HG02884 (cell line): Measurements from ENCODE around the gene TSR3.

Experiments
- ATAC-seq: cut with Tn5 transposase; IDR thresholded peaks from one replicate; pipeline ENCODE4 v1.9.1; 2021; ENCODE audit warnings: mild to moderate bottlenecking, moderate library complexity; ENCODE audit not compliant: unreplicated experiment

TSR3 gene

DNA sequence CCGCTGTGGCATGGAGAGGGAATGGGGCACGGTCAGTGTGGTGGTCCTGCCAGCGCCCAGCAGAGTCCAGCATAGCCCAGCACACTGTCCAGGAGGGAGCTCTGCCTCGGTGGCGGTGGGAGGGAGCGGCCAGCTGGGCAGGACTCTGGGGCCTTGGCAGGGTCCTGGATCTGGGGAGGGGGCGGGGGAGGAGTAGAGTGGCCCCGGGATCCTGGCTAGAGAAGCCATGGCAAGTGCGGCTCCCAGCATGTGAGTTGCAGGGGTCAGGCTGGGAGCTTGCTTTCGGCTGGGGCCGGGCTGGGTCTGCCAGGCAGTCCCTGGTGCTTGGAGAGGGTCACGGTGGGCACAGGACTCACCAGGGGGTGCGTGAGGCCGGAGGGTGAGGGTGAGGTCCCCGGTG is 3.9 kb upstream of the TSR3 start:
- no peak for ATAC-seq

DNA sequence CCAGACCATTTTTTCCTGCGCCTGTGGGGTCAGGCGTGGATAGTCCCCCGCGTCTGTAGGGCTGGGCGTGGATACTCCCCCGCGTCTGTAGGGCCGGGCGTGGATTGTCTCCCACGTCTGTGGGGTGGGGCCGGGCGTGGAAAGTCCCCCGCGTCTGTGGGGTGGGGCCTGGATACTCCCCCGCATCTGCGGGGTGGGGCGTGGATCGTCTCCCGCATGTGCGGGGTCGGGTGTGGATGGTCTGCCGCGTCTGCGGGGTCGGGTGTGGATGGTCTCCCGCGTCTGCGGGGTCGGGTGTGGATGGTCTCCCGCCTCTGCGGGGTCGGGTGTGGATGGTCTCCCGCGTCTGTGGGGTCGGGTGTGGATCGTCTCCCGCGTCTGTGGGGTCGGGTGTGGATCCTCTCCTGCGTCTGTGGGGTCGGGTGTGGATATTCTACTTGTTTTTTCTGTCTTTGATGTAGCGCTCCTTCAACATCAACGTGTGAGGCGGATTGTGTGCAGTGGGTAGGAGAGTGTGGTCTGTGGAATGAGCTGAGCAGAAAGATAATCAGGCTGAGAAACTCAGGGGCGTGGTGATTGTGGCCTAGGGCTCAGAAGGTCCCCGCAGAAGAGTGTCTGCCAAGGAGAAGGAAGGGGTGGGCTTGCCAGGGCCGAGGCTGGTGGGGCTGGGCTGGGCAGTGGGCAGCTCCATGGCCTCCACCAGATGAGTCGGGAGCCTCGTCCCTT is 3.3 kb upstream of the TSR3 start:
- ATAC-seq: no peak

DNA sequence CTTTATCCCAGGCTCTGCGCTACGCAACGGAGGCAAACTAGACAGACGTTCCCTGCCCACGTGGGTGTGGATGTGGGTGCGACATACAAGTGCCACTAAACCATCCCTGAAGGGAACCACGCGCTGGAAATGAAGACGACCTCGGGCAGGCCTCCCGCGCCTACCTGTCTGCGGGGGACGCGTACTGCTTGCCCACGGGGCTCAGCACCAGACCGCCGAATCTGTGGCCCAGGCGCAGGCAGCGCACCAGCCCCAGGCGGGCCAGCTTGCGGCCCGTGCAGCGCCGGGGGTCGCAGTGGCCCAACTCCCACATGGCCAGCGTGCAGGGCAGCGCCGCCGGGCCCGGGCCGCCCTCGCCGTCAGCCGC is 480 bp downstream of the TSR3 start:
- no peak for ATAC-seq

DNA sequence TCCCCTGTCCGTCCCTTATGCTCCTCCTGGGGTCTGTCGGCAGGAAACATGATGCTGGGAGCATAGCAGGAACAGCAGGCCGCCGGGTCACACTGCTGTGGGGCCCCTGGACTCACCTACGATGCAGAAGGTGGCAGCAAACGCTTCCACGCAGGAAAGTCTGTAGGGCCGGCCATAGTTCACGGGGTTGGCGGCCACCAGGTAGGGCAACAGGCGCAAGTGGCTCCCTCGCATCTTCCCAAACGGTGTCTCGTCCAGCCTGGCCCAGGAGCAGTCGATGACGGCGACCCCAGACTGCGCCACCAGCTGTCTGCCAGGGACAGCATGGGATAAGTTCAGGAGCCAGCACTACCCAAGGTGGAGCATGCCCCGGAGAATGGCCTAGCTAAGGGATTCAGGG is 987 bp downstream of the TSR3 start:
- ATAC-seq: no peak

DNA sequence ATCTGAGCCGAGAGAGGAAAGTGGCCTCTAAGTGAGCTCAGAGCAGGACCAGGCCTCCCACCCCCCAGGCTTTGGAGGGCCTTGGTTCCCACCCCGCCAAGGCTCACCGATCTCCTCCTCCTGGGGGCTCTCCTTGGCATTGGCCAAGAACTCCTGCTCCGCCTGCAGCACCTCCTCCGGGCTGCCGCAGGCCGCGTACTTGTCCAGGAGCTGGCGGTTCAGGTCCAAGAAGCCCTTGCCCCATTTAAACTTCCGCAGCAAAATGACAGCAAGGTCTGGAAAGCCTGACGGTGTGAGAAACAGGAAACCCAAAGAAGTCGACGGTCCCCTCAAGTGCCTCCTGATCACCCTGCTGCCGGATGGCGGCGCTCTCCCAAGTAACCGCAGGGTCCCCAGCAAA is 1.7 kb downstream of the TSR3 start:
- no peak for ATAC-seq

DNA sequence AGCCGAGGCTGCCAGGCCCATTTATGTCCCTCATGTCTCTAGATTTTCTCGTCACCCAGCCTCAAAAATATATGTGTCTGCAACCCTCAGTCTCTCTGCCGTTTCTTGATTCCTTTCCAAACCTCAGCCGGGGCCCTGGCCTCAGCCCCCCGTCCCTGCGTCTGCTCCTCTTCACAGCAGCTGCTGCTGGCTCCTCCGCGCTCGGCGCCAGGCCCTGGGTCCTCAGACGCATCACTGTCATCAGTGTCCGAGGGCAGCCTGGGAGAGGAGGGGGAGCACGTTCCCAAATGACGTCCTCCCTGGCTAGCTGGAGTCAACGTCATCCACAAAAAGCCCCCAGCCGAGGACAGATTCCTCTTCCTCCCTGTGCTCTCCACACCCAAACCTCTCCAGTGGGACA is 2.3 kb downstream of the TSR3 start:
- ATAC-seq: no peak

DNA sequence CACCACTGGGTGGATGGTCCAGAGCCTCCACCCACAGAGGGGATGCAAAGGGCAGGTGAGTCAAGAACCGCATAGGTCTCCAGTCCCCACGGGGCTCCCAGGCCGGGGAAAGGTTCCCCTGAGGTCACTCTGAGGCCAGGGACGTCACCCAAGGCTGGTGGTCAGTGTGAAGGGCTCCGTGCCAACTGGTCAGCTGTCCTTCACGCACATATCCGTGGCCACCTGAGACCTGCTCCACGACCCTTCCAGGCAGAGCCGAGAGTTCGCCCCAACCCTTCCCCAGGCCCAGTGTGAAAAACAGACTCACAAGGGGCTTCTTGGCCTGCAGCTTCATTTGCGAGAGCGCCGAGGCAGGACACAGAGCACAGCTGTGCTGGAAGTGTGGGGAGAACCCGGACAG is 2.8 kb downstream of the TSR3 start:
- ATAC-seq: no peak

DNA sequence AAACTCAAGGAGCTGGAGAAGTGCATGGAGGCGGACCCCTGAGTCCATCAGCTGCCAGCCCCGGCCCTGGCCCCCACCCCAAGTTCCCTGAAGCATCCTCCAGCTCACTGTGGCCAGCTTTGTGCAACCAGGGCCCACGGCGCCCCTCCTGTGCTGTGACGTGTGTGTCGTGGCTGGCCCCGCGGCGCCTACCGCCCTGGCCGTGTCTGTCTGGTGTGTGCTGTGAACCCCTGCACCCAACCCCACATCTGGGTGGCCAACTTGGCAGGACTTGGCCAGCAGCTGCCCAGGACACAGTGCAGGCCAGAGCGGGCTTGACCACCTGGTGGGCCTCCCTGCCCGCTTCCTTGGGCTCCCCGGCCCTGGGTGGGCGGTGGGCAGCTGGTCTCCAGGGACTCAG is 3.2 kb downstream of the TSR3 start:
- ATAC-seq: no peak

DNA sequence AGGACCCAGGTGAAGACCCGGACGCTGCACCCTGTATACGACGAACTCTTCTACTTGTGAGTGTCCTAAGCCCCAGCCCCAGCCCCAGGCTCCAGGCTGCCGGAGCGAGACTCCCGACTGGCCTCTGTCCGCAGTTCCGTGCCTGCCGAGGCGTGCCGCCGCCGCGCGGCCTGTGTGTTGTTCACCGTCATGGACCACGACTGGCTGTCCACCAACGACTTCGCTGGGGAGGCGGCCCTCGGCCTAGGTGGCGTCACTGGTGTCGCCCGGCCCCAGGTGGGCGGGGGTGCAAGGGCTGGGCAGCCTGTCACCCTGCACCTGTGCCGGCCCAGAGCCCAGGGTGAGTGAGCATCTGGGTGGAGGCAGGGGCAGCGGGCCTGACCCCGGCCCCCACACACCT is 3.7 kb downstream of the TSR3 start:
- no peak for ATAC-seq

DNA sequence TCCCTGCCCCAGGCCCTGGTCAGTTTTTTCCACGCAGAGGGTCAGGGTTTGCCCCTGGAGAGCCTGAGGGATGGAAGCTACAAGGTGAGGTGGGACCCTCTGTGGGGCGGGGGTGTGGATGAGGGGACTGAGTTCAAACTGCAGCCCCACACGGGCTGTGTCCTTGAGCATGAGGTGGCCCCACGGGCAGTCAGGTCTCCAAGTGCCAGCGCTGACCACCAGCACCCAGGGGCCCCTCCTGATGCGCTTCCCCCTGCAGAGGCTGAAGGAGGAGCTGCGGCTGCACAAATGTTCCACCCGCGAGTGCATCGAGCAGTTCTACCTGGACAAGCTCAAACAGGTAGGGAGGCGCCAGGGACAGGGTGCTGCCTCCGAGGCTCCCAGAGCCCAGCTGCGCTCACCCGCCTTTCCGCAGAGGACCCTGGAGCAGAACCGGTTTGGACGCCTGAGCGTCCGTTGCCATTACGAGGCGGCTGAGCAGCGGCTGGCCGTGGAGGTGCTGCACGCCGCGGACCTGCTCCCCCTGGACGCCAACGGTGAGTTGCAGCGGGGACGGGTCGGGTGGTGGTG is 4.3 kb downstream of the TSR3 start:
- ATAC-seq: no peak

DNA sequence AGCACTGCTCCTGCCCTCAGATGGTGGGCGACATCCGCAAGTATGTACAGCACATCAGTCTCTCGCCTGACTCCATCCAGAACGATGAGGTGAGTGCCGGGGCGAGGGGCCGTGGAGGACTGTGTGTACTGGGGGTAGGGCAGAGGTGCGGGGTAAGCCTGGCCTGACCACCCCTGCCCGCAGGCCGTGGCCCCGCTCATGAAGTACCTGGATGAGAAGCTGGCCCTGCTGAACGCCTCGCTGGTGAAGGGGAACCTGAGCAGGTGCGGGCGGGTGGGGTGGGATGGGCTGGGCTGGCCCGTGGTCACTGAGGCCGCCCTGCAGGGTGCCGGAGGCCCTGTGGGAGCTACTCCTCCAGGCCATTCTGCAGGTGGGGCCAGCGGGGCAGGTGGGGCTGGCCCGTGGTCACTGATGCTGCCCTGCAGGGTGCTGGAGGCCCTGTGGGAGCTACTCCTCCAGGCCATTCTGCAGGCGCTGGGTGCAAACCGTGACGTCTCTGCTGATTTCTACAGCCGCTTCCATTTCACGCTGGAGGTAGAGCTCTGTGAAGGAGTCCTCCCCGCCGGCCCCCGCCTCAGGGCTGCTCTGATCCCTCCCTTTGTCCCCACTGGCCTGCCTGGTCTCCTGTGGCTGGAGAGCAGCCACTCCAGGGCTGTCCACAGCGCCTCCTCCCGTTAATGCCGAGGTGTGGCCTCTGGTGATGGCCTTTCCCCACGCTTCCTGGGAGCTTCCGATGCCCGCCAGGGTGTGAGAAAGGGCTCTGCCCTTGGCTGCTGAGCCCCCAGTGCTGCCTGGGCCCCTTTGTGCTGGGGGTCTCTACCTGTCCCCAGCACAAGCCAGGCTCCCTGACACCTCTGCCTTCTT is 5.0 kb downstream of the TSR3 start:
- no peak for ATAC-seq

DNA sequence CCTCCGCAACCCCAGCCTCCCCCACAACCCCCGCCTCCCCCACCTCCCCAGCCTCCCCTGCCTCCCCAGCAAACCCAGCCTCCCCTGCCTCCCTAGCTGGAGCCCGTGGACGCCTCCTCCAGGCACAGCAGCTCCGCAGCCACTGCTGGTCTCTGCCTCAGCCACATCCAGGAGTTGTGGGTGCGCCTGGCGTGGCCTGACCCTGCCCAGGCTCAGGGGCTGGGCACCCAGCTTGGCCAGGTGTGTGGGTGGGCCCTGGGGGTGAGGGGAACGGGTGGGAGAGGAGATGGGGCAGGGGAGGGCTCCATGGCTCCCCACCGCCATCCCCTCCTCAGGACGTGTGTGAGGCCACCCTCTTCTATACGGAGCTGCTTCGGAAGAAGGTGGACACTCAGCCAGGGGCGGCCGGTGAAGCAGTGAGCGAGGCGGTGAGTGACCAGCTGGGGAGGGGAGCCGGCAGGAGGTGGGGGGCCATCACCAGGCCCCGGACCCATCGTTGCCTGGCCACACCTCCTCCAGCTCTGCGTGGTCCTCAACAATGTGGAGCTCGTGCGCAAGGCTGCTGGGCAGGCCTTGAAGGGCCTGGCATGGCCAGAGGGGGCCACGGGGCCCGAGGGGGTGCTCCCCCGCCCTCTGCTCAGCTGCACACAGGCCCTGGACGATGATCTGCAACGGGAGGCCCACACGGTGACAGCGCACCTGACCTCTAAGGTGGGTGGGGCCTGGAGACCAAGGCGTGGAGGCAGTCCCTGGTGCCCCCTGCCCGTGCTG is 5.8 kb downstream of the TSR3 start:
- ATAC-seq: no peak

DNA sequence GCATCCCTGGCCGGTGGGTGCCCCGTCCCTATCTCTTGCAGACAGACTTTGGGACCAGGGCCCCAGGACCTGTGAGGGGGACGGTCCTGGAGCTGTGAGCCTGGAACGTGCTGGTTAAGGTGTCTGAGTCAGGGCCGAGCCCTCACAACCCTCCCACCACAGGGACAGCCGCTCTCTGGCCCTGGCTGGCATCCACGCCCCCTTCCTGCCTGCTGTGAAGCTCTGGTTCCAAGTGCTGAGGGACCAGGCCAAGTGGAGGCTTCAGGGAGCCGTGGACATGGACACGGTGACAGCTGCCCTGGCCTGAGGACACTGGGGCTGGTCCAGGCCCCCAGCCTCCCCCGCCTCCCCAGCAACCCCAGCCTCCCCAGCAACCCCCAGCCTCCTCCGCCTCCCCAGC is 6.6 kb downstream of the TSR3 start:
- no peak for ATAC-seq

DNA sequence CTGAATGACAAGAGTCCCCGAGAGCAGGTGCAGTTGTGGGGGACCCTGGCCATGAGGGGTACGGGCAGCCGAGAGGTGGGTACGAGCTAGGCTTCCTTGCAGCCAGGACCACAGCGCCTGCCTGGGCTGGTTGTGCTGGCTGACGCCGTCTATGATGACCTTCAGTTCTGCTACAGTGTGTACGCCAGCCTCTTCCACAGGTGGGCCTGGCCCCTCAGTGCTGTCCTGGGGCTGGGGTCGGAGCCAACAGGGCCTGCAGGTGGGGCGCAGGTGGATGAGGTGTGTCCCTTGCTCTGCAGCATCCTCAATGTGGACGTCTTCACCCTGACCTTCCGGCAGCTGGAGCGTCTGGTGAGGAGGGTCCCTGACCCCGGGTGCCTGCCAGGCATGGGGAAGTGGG is 7.2 kb downstream of the TSR3 start:
- no peak for ATAC-seq

DNA sequence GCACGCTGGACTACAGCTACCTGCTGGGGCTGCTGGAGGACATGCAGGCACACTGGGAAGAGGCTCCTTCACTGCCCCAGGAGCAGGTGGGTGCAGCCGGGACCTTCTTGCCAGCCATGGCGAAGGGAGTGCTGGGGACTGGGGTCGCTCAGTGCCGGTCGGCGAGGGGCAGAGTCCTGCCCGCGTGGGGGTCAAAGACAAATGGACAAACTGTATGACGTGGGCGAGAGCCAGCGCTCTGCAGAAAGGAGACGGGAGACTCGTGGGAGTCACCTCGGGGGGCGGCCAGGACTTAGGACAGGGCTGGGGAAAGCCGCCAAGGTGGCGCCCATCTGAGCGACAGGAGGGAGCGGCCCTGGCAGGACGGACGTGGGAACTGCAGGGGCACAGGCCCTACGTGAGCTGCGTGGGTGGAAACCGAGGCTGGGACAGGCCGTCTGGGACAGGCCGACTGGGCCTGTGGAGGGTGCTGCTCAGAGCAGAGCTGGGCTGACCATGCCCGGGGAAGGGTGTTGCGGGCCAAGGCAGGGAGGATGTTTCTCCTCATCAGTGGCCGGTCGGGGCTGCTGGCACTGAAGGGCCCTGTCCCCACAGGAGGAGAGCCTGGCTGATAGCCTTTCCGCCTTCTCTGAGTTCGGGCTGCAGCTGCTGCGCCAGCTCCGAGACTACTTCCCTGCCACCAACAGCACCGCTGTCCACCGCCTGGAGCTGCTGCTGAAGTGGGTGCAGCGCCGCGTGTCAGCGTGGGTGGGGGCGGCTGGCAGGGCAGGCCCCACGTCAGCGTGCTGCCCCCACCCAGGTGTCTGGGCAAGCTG is 8.0 kb downstream of the TSR3 start:
- no peak for ATAC-seq

DNA sequence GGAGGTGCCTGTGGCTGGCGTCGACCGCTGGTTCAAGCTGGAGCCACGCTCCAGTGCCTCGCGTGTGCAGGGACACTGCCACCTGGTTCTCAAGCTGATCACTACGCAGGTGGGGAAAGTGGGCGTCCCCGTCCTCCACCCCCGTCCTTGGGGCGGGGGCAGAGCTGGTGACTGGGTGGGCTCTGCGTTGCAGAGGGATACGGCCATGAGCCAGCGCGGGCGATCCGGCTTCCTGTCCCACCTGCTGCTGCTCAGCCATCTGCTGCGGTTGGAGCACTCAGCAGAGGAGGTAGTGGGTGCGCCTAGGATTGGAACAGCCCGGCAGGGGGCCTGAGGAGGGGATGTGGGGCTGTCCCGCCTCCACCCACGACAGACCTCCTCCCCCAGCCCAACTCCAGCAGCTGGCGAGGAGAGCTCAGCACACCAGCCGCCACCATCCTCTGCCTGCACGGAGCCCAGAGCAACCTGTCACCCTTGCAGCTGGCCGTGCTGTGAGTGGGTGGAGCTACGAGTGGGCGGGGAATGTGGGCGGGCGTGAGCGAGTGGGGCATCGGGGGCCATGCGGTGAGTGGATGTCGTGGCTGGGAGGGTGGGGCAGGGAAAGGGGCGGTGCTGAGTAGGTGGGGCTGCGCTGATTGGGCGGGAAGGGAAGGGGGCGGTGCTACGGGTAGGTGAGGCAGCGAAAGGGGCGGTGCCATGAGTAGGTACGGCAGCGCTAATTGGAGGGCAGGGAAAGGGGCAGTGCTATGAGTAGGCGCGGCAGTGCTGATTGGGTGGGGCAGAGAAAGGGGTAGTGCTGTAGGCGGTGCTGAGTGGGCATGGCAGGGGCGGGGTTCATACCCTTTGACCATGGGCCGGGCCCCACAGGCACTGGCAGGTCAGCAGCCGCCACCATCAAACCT is 8.9 kb downstream of the TSR3 start:
- ATAC-seq: peak; percentile 83

DNA sequence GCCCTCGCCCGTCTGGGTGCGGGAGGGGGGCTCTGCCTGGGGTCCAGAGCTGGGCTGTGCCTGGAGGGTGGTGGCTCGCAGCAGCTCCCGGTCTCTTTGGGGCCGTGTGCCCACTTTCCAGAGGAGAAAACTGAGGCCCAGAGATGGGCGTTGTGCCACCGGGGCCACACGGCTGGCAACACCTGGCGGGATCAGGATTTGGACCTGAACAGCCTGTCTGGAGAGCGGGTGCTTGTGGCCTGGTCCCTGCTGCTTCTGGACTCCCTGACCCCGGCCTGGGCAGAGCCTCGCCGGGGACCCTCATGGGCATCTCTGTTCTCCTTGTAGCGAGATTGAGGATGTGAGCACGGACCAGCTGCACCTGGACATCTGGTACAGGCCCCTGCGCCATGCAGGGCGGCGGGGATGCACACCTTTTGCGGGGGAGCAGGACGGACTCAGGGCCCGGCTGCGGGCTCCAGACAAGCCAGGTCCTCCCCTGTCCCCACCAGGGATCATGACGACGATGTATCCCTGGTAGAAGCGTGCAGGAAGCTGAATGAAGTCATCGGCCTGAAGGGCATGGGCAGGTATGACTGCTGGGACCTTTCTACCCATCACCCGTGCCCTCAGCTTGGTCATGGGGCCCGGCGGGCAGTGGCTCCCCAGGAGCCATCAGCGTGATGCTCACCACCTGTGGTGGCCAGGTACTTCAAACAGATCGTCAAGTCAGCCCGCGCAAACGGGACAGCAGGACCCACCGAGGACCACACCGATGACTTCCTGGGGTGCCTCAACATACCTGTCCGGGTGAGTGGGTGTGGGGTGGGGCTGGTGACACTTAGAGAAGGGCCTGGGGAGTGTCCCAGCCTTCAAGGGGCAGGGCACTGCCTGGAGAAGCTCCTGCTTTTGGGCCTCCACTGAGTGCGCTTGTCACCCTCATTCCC is 9.9 kb downstream of the TSR3 start:
- ATAC-seq: no peak

DNA sequence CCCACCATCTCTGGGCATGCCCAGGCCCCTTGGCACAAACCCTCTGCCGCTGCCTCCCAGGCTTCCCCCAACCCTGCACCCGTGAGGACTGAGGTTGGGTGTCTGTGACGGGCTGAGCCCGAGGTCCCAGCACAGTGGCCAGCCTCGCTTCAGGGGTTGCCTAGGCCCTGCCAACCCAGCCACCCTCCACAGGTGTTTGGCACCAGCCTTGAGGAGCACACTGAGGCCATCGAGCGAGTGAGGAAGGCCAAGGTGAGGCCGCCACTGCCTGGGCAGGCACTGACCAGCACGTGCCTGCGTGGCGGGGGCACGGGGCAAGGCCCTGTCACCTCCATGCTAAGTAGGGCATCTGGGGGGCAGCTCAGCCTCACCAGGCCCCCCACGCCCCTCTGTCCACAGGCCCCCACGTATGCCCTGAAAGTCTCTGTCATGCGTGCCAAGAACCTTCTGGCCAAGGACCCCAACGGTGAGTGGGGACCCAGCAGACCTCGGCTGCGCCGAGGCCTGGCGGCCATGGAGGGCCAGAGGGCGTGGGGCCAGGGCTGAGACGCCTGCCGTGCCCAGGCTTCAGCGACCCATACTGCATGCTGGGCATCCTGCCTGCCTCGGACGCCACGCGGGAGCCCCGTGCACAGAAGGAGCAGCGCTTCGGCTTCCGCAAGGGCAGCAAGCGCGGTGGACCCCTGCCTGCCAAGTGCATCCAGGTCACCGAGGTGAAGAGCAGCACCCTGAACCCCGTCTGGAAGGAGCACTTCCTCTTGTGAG is 10.8 kb downstream of the TSR3 start:
- ATAC-seq: no peak
